ENCODE measurements around the gene NPTXR.
"Not testable (repeated sequence)": the region's sequence is repeated elsewhere in the genome, so short reads cannot be mapped to it uniquely, and the experiment has no call there.

Gene NPTXR

DNA sequence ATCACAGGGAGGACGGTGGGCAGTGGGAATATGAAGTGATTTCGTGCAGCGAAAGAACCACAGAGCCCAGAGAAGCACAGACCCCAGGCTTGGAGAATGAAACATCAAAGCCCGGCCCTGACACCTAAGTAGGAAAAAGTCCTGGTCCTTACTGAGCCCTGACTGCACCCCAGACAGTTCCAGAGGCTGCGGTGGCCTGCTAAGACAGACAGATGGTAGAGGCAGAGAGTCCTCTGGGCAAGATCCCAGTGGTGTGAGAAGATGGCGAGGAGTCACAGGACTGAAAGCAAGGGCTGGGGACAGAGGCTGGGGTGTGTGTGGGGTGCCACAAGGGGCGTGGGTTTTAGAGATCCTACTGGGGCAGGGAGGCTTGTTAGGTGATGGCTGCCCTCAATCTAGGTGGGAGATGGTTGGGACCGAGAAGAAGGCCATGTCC, 24.5 kb upstream of the NPTXR start:
- no peak for DNase-seq

- DNase-seq, result no peak
These were observed 23.9 kb upstream of the NPTXR start for GRCh38 chr22:38867471-38868285.

GRCh38 chr22:38867124-38867455, 23.3 kb upstream of the NPTXR start:
- DNase-seq, result no peak

DNA sequence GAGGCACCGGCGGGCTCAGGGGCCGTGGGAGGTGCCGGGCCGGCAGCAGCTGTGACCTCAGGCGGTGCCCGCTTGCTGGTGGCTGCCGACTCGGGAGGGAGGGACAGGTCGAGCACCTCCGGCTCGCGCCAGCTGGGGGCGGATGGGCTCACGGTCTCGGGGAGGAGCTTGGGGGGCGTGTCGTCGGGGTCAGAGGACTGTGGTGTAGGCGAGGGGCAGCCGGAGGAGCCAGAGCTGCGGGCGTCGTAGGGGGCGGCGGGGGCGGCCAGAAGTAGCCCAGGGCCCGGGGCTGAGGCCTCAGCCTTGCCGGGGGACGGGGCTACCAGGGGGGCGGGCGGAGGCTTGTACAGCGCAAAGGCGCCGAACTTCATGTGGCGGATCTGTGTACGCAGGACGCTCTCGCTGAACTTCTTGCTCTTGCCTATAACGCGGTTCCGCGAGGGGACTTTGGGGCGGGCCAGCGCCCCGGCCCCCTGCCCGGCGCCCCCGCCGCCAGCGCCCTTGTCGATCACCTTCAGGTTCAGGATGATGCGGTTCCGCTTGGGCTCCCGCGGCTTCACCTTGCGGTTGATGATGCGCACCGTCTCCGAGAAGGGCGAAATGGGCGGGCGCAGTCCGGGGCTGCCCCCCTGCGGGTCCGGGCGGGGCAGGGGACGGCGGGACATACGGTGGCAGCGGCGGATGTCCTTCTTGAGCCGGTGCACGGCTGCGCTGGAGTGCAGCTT, 22.7 kb upstream of the NPTXR start:
- no peak for DNase-seq

DNA sequence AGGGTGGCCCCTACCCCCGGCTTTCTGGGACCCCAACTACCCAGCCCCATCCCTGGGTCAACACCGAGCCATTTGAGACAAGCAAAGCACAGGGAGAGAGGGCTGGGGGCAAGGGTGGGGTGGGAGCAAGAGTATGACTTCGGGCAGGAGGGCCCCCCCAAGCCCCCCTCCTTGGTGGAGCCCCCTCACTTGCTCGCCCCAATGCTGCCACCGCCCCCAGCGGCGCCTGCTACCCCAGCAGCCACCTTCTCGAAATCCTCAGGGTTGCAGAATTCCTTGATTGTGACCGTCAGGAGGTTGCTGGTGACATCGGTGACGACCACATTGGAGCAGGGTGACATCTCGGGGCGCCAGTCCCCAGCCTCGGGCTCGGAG, 22.2 kb upstream of the NPTXR start:
- no peak for DNase-seq

- DNase-seq, result no peak
These were observed 21.6 kb upstream of the NPTXR start for GRCh38 chr22:38865201-38866023.

DNA sequence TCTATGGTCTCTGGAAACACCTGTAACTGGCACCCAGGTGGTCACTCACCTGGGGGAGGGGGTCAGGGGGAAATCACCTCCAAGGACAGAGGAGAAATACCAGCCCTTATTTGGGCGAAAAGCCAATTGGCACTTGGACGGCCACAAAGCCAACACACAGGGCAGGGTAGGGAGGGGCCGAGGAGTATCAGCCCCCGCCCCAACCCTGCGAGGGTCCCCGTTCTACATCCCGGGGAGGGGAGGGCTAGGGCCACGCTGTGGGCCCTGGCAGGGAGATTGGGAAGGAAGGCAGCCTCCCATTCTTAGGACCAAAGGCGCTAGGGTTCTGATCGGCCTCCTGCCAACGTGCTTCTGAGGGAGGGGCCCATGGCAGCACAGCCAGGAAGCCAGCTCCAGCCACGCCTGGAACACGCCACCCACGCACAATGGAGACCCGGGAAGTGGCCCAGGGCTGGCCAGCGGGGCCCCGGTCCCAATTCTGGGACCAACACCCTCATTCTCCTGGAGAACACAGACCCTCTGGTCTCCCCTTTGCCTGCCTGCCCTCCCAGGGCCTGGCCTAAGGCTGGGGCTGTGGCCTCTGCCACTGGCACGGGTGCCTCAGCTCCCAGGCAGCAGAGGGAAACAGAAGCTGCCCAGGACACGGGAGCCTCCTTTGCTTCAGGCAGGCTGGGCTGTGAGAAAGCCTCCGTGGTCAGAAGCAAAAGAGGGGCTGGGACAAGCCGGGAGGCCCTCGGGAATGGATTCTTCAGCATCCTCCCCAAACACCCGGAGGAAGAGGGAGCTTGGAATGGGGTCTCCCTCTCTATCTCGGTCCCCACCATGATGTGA, 20.7 kb upstream of the NPTXR start:
- DNase-seq, result no peak

GRCh38 chr22:38863531-38864131, 19.8 kb upstream of the NPTXR start:
- DNase-seq, result no peak

DNA sequence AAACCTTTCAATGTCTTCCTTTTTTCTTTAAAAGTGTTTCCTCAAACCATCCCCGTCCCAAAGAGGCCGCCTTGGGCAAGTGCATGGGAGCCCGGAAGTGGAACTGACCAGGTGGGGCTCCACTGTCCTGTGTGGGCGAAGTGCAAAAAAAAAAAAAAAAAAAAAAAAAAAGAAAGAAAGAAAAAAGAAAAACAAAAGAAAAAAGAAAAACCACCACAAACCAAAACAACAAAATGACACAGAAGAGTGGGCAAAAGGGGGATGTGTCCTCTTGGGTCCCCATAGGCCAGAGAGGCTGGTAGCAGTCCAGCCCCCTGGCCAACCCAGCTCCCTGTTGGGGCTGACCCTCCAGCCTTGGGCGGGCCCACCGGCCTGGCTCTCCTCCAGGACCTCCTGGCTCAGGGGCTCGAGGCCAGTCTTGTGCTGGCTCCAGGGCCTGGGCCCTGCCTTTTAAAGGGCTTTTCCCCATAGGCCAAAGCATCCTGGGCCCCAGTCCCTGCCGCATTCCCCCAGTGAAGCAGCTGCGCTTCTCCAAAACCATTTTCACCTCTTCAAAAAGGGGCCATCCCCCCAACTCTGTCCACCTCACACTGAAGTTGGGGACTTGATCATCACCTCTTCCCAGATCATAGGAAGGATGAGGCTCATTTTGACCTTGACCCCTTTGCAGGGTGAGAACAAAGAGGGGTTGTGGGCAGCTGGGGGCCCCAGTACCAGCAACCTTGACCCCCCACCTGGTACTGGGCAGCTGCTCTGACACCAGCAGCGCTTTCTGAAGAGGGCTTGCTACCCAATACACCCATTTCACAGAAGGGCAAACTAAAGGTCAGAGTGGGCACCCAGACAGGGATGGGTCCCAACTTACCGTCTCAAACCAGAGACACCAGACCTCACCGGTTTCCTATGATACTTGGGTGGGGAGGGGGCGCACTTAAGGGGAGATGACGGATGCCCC, 18.8 kb upstream of the NPTXR start:
- no peak for DNase-seq

- no peak for DNase-seq
These were observed 18.1 kb upstream of the NPTXR start for GRCh38 chr22:38861927-38862326.

GRCh38 chr22:38861170-38861876, 17.5 kb upstream of the NPTXR start:
- no peak for DNase-seq

GRCh38 chr22:38860283-38861169, 16.7 kb upstream of the NPTXR start:
- no peak for DNase-seq

GRCh38 chr22:38859581-38860282, 15.9 kb upstream of the NPTXR start:
- DNase-seq, result no peak

- no peak for DNase-seq
These were observed 14.7 kb upstream of the NPTXR start for GRCh38 chr22:38858492-38858891.

DNA sequence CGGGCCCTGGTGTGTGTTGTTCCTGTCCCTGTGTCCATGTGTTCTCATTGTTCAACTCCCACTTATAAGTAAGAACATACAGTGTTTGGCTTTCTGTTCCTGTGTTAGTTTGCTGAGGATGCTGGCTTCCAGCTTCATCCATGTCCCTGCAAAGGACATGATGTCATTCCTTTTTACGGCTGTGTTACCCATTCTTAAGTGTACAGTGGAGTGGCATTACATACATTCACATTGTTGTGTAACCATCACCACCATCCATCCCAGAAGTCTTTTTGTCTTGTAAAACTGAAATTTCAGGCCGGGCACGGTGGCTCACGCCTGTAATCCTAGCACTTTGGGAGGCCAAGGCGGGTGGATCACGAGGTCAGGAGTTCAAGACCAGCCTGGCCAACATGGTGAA, 10.6 kb upstream of the NPTXR start:
- DNase-seq, result not testable (repeated sequence)

GRCh38 chr22:38853883-38854282, 10.1 kb upstream of the NPTXR start:
- DNase-seq, result not testable (repeated sequence)

GRCh38 chr22:38853196-38853651, 9.4 kb upstream of the NPTXR start:
- no peak for DNase-seq

DNA sequence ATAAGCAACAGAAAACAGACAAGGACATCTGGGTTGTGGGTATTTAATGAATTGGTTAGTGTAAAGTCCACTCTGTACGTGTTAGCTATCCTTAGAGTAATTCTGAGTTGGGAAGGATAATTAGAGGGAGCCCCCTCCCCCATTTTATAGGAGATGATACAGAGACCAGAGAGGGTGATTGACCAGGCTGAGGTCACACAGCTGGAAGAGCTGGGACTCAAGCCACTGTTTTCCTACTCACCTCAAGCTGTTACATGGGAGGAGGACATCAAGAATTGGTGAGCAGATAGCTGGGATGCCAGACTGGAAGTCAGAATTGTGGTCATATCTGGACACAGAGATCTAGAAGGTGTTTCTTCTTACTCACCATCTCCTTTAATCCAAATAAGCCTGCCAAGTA, 8.7 kb upstream of the NPTXR start:
- no peak for DNase-seq
